Liver (tissue), 3 donors: Measurements from ENCODE around the gene COMMD1.

Experiments used
- CTCF ChIP-seq: fragments of 150-350 bp; IDR thresholded peaks from 2 replicates; pipeline ENCODE4 v1.5.1; 2017; ENCODE audit warnings: improper control_type of control experiment, low read depth, low read length; ENCODE audit not compliant: missing input control
- FOXA1 ChIP-seq: IDR thresholded peaks from 2 replicates; pipeline ENCODE4 v1.6.1; 2016; ENCODE audit warnings: antibody characterized with exemption
- GABPA ChIP-seq, 2 donors: IDR thresholded peaks in 1 of 2; conservative IDR thresholded peaks in 1 of 2; 2 replicates each; pipeline ENCODE4 v1.6.1; 2016; ENCODE audit warnings: antibody characterized with exemption in 2 of 2, mild to moderate bottlenecking in 1 of 2, moderate library complexity in 1 of 2
- HNF4A ChIP-seq, 2 donors: conservative IDR thresholded peaks; 2 replicates each; pipeline ENCODE4 v1.6.1; 2016; ENCODE audit warnings: antibody characterized with exemption in 2 of 2, mild to moderate bottlenecking in 2 of 2
- HNF4G ChIP-seq: IDR thresholded peaks from 2 replicates; pipeline ENCODE4 v1.6.1; 2016; ENCODE audit warnings: antibody characterized with exemption
- NR2F2 ChIP-seq: IDR thresholded peaks from 2 replicates; pipeline ENCODE4 v1.6.1; 2016; ENCODE audit warnings: antibody characterized with exemption
- RAD21 ChIP-seq, 2 donors: IDR thresholded peaks; 2 replicates each; pipeline ENCODE4 v1.6.1; 2016; ENCODE audit warnings: antibody characterized with exemption in 2 of 2, mild to moderate bottlenecking in 2 of 2
- TAF1 ChIP-seq: conservative IDR thresholded peaks from 2 replicates; pipeline ENCODE4 v1.6.1; 2016; ENCODE audit warnings: antibody characterized with exemption, mild to moderate bottlenecking
- YY1 ChIP-seq: IDR thresholded peaks from 2 replicates; pipeline ENCODE4 v1.6.1; 2016; ENCODE audit warnings: antibody characterized with exemption, mild to moderate bottlenecking
- ZBTB33 ChIP-seq: IDR thresholded peaks from 2 replicates; pipeline ENCODE4 v1.6.1; 2016; ENCODE audit warnings: antibody characterized with exemption
- TF ChIP-seq, protein P1 (sequence below): IDR thresholded peaks from 2 replicates; pipeline ENCODE4 v1.6.1; 2016; ENCODE audit warnings: antibody characterized with exemption, mild to moderate bottlenecking
- donor health status: healthy.
- donor health status: healthy.

DNA sequence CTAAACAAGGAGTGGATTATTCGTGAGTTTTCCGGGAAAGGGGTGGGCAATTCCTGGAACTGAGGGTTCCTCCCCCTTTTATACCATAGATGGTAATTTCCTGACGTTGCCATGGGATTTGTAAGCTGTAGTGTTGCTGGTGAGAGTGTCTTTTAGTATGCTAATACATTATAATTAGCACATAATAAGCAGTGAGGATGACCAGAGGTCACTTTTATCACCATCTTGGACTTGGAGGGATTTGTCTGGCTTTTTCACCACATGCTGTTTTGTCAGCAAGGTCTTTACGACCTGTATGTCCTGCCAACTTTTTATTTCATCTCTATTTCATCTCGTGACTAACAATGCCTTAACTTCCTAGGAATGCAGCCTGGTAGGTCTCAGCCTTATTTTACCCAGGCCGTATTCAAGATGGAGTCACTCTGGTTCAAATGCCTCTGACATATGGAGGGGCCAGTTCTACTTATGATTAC lies 165.7 kb downstream of the COMMD1 start:
- no peak for TF ChIP-seq TAF1
- TF ChIP-seq, protein P1, sequence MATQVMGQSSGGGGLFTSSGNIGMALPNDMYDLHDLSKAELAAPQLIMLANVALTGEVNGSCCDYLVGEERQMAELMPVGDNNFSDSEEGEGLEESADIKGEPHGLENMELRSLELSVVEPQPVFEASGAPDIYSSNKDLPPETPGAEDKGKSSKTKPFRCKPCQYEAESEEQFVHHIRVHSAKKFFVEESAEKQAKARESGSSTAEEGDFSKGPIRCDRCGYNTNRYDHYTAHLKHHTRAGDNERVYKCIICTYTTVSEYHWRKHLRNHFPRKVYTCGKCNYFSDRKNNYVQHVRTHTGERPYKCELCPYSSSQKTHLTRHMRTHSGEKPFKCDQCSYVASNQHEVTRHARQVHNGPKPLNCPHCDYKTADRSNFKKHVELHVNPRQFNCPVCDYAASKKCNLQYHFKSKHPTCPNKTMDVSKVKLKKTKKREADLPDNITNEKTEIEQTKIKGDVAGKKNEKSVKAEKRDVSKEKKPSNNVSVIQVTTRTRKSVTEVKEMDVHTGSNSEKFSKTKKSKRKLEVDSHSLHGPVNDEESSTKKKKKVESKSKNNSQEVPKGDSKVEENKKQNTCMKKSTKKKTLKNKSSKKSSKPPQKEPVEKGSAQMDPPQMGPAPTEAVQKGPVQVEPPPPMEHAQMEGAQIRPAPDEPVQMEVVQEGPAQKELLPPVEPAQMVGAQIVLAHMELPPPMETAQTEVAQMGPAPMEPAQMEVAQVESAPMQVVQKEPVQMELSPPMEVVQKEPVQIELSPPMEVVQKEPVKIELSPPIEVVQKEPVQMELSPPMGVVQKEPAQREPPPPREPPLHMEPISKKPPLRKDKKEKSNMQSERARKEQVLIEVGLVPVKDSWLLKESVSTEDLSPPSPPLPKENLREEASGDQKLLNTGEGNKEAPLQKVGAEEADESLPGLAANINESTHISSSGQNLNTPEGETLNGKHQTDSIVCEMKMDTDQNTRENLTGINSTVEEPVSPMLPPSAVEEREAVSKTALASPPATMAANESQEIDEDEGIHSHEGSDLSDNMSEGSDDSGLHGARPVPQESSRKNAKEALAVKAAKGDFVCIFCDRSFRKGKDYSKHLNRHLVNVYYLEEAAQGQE: no peak
- no peak for TF ChIP-seq CTCF
- TF ChIP-seq ZBTB33: no peak
- no peak for TF ChIP-seq HNF4A (conservative IDR thresholded peaks at IDR 0.05)
- no peak for TF ChIP-seq GABPA (IDR thresholded peaks at IDR 0.05 in 1 of 2, conservative IDR thresholded peaks at IDR 0.05 in 1 of 2)
- no peak for TF ChIP-seq YY1
- no peak for TF ChIP-seq FOXA1
- TF ChIP-seq HNF4G: no peak
- TF ChIP-seq RAD21 (IDR thresholded peaks at IDR 0.05): no peak
- no peak for TF ChIP-seq NR2F2
